Pancreas (tissue), 10 donors: Measurements from ENCODE around the gene IFNA16. TPM values are rescaled to one million over a fixed set of nuclear protein-coding genes. Genes with fewer than 3 reads are reported as not detected.
A peak's percentile ranks its signal among the peaks of the same experiment; 100 is the strongest.
"Not testable (repeated sequence)": the region's sequence is repeated elsewhere in the genome, so short reads cannot be mapped to it uniquely, and the experiment has no call there.

ENCODE experiments used
- ATAC-seq, 4 donors: fragments of 200-7000 bp; cut with Tn5 transposase; one replicate each; pipeline versions ENCODE4 v1.8.0 to v1.9.1; 2020; ENCODE audit warnings: mild to moderate bottlenecking in 4 of 4, moderate library complexity in 4 of 4
- DNase-seq, 6 donors: peaks; one replicate each; pipeline ENCODE4 v3.0.0-alpha.2; 2020
- FAIRE-seq: peaks from 2 replicates; lab custom pipeline; 2012; peaks lifted over from hg19 to GRCh38; lab: Jason Lieb, UNC
- H3K27ac ChIP-seq, 4 donors: fragments of 200-600 bp; sonication (generic); 1 replicate in 3 of 4; 2 replicates in 1 of 4; pipeline versions ENCODE4 v1.5.0 to v1.8.0; 2020
- H3K27me3 ChIP-seq, 4 donors: fragments of 200-600 bp; one replicate each; pipeline ENCODE4 v1.8.0; 2021
- H3K36me3 ChIP-seq, 3 donors: fragments of 200-600 bp; sonication (generic) in 1 of 3; one replicate each; pipeline versions ENCODE4 v1.5.0 to v1.8.0; 2020 to 2021
- H3K4me1 ChIP-seq, 3 donors: fragments of 200-600 bp; one replicate each; pipeline ENCODE4 v1.8.0; 2021
- H3K4me3 ChIP-seq, 4 donors: fragments of 200-600 bp; sonication (generic) in 2 of 4; one replicate each; pipeline versions ENCODE4 v1.5.0 to v1.8.0; 2020 to 2021
- H3K9me3 ChIP-seq, 4 donors: fragments of 200-600 bp; one replicate each; pipeline ENCODE4 v1.8.0; 2021
- CTCF ChIP-seq, 4 donors: fragments of 200-600 bp; sonication (generic) in 3 of 4; IDR thresholded peaks; one replicate each; pipeline versions ENCODE4 v1.5.0 to v1.8.0; 2021; ENCODE audit warnings: antibody characterized with exemption in 4 of 4
- WGBS, 2 donors: extraction: QIAGEN DNeasy Blood & Tissue Kit; methylation state at CpG; one replicate each; pipeline ENCODE4 v1.1.7; 2013; 5-methylcytosine and 5-hydroxymethylcytosine counted together
- intact Hi-C, 3 donors: fragments of 100-400 bp; cut with DNase I; formaldehyde crosslinking; loops; one replicate each; pipeline versions ENCODE4 v1.11.1 to v1.14.2; 2022
- polyA plus RNA-seq, 2 donors: library from polyadenylated mRNA; stranded (reverse); fragments of 200-250 nt; gene quantifications; one replicate each; pipeline ENCODE4 v1.2.3, GENCODE V29; 2013
- total RNA-seq, 6 donors: library from RNA; stranded (reverse); fragmentation: NEBNext Ultra II Directional in 4 of 6; extraction: Animal tissue kit (Norgen Biotek cat#: 25700) in 4 of 6; gene quantifications; one replicate each; pipeline versions ENCODE4 v1.2.1 to v1.2.4, GENCODE V29; 2021 to 2023
- donor health status: healthy with polysubstance abuse.
- donor health status: DM: no; HTN: no; CAD: no; lungs with moderate emphysema.
- donor health status: DM: no; HTN: no; CAD: no.
- donor health status: control.
- donor health status: control.
- donor health status: Bipolar disorder and iron deficiency.
- donor health status: DM: yes; HTN: yes; CAD: no.
- donor health status: DM: no; HTN: no; CAD: no.
- donor health status: DM: no; HTN: no; CAD: no.
- donor health status: DM: yes; HTN: yes; CAD: no.

The IFNA16 gene
- total and polyA plus RNA-seq, 8 donors, result not detected

- no peak overlapping the region for H3K27ac ChIP-seq
- no peaks in the 10 kb centered on the region for H3K9me3 ChIP-seq
- ATAC-seq (no peak), FAIRE-seq (no peak), DNase-seq (no peak)
- WGBS, 2 donors, result 61 to 73% methylated on average over 4 of the region's 4 CpGs
- TF ChIP-seq CTCF (IDR thresholded peaks at IDR 0.05), result no peak
- H3K27me3 ChIP-seq, result no peaks in the 10 kb centered on the region
- intact Hi-C loops, result no loop called here
- H3K4me1 ChIP-seq, result no peaks in the 10 kb centered on the region
- H3K4me3 ChIP-seq, result no peak overlapping the region
- no peaks in the 10 kb centered on the region for H3K36me3 ChIP-seq
Observed at GRCh38 chr9:21234153-21234687, 17.1 kb upstream of the IFNA16 start.

GRCh38 chr9:21233258-21233657, 16.1 kb upstream of the IFNA16 start:
- ATAC-seq (no peak), DNase-seq (no peak), FAIRE-seq (no peak)
- TF ChIP-seq CTCF (IDR thresholded peaks at IDR 0.05), result no peak
- Histone ChIP-seq H3K4me1 (no peaks in the 10 kb centered on the region), H3K9me3 (no peaks in the 10 kb centered on the region), H3K27me3 (no peaks in the 10 kb centered on the region), H3K36me3 (no peaks in the 10 kb centered on the region), H3K27ac (no peak overlapping the region), H3K4me3 (no peak overlapping the region)
- intact Hi-C loops, result no loop called here
- WGBS, 2 donors, result 54 to 68% methylated on average over 2 of the region's 2 CpGs

GRCh38 chr9:21228122-21228521, 11.0 kb upstream of the IFNA16 start, which contains the start of gene IFNA17:
Gene IFNA17, minus strand, starts transcription at chr9:21228222. Its CDS starts 49 bp downstream, at chr9:21228173.
- Histone ChIP-seq H3K27ac (no peak within 1 kb of the TSS), H3K36me3 (no peaks in the 10 kb centered on the region), H3K27me3 (no peaks in the 10 kb centered on the region), H3K4me3 (no peak within 1 kb of the TSS), H3K9me3 (no peaks in the 10 kb centered on the region), H3K4me1 (no peaks in the 10 kb centered on the region)
- ATAC-seq (no peak), FAIRE-seq (no peak), DNase-seq (no peak)
- TF ChIP-seq CTCF (IDR thresholded peaks at IDR 0.05), result no peak
- 51 to 78% methylated on average over 2 of the region's 2 CpGs for WGBS, 2 donors
- intact Hi-C loops, result no loop called here

- DNase-seq, H3K27ac ChIP-seq, H3K27me3 ChIP-seq, H3K36me3 ChIP-seq, H3K4me3 ChIP-seq, H3K9me3 ChIP-seq, H3K4me1 ChIP-seq, intact Hi-C loops: not testable (repeated sequence)
- peak in 1 of 4 donors; percentile 8 for TF ChIP-seq CTCF (IDR thresholded peaks at IDR 0.05)
- ATAC-seq (peak in 1 of 4 donors; percentile 43), FAIRE-seq (peak; percentile 32)
- WGBS, 2 donors, result 33 to 40% methylated on average over 4 to 5 of the region's 5 CpGs
Observed at GRCh38 chr9:21213411-21214326, 3.4 kb downstream of the IFNA16 start.

GRCh38 chr9:21212160-21212559, 5.0 kb downstream of the IFNA16 start:
- H3K4me1 ChIP-seq, intact Hi-C loops, DNase-seq, H3K9me3 ChIP-seq, H3K27ac ChIP-seq, H3K4me3 ChIP-seq, FAIRE-seq, ATAC-seq, H3K27me3 ChIP-seq, H3K36me3 ChIP-seq: not testable (repeated sequence)
- WGBS, 2 donors, result 44 to 53% methylated on average over 2 of the region's 2 CpGs

GRCh38 chr9:21210782-21211181, 6.3 kb downstream of the IFNA16 start:
- 77 to 92% methylated on average over 2 of the region's 2 CpGs for WGBS, 2 donors

More at GRCh38 chr9:21210782-21211181, 6.3 kb downstream of the IFNA16 start:
- DNase-seq, intact Hi-C loops, H3K27me3 ChIP-seq, H3K27ac ChIP-seq, H3K4me3 ChIP-seq, H3K36me3 ChIP-seq, ATAC-seq, H3K9me3 ChIP-seq, H3K4me1 ChIP-seq, FAIRE-seq: not testable (repeated sequence)
